VCaP (cell line): ENCODE measurements around the gene AKAP11.
A peak's percentile ranks its signal among the peaks of the same experiment; 100 is the strongest.

Experiments
- H3K27ac ChIP-seq: fragments of 450-650 bp; 2 replicates; pipeline ENCODE4 v1.5.1; 2017
- TF ChIP-seq, protein P1 (sequence below): fragments of 450-650 bp; conservative IDR thresholded peaks from 2 replicates; pipeline ENCODE4 v1.5.1; 2017; ENCODE audit warnings: mild to moderate bottlenecking, moderate library complexity

The AKAP11 gene

DNA sequence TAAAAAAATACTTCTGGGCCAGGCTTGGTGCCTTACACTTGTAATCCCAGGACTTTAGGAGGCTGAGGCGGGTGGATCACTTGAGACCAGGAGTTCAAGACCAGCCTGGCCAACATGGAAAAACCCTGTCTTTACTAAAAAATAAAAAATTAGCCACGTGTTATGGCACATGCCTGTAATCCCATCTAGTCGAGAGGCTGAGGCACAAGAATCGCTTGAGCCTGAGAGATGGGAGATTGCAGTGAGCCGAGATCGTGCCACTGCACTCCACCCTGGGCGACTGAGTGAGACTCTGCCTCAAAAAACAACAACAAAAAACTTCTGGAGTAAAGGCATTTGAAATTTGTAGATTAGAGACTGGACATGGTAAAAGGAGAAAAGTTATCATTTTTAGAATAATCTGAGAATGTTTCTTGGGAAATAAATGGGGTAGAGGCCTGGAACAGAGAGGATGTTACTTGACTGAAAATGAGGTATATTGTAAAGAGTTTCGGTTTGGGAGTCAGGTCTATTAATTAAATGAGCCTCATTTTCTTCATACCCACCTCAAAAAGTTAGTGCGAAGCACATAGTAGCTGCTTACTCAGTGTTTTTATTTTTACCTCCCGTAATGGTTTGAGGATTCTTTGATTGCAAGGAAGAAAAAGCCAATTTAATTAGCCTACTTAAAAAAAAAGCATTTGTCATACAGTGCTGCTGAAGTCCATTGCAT, 2.6 kb downstream of the AKAP11 start:
- H3K27ac ChIP-seq, result no peak overlapping the region

GRCh38 chr13:42275098-42275471, 3.1 kb downstream of the AKAP11 start:
- TF ChIP-seq, protein P1, sequence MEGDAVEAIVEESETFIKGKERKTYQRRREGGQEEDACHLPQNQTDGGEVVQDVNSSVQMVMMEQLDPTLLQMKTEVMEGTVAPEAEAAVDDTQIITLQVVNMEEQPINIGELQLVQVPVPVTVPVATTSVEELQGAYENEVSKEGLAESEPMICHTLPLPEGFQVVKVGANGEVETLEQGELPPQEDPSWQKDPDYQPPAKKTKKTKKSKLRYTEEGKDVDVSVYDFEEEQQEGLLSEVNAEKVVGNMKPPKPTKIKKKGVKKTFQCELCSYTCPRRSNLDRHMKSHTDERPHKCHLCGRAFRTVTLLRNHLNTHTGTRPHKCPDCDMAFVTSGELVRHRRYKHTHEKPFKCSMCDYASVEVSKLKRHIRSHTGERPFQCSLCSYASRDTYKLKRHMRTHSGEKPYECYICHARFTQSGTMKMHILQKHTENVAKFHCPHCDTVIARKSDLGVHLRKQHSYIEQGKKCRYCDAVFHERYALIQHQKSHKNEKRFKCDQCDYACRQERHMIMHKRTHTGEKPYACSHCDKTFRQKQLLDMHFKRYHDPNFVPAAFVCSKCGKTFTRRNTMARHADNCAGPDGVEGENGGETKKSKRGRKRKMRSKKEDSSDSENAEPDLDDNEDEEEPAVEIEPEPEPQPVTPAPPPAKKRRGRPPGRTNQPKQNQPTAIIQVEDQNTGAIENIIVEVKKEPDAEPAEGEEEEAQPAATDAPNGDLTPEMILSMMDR, result no peak
- H3K27ac ChIP-seq, result no peak overlapping the region

More for the DNA sequence above, 2.6 kb downstream of the AKAP11 start:
- TF ChIP-seq, protein P1, result no peak

GRCh38 chr13:42275506-42275905, 3.6 kb downstream of the AKAP11 start:
- TF ChIP-seq, protein P1, result no peak
- H3K27ac ChIP-seq, result no peak overlapping the region

DNA sequence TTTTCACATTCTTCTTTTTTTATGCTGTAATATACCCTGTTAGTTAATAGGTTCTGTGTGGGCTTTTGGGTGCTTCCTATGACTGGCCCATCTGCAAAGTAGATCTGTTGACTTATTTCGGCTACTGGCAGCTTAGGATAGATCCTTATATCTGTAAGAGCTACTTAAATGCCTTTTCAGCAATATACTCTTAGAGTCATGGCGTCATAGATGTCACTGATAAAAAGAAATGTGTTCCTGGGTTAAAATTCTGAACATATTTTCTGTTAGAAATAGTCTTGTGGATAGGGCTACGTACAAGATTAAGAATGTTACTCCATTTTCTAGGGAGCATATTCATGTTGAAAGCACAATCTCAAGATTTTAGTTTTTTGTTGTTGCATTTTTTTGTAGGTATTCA, 4.7 kb downstream of the AKAP11 start:
- no peak overlapping the region for H3K27ac ChIP-seq
- TF ChIP-seq, protein P1, result no peak

- no peak overlapping the region for H3K27ac ChIP-seq
- TF ChIP-seq, protein P1, result no peak
Observed at GRCh38 chr13:42277618-42278276, 5.8 kb downstream of the AKAP11 start.

DNA sequence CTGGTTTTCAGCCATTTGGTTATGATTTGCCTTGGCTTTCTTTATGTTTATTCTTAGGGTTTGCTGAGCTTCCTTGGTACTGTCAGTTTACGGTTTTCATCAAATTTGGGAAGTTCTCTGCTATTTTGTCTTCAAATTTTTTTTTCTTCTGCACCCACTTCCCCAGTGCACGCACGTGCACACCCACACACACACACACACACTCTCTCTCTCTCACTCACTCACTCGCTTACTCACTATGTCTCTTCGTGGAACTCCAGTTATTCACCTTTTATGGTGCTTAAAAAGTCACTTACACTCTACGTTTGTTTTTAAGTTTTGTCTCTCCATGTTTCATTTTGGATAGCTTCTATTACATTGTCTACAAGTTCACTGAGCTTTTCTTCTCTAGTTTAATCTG, 7.1 kb downstream of the AKAP11 start:
- H3K27ac ChIP-seq, result no peak overlapping the region
- TF ChIP-seq, protein P1, result no peak

DNA sequence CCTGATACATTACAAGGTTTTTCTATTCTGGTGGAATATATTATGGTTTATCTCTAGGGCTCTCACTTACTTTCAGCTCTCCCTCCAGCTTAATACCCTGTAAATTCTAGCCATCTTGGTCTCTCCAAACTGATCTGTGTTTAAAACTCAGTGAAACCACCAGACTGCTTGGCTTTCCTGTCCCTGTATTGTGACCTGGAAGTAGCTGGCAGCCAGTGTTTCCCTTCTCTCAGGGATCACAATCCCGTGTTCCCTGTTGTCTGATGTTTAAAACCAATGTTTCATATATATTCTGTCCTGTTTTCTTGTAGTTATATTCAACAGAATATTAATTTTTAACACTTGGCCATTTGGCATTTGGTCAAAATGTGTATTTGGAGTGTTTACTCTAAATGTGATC, 8.0 kb downstream of the AKAP11 start:
- TF ChIP-seq, protein P1, result no peak
- peak overlapping the region; percentile 11; the same call in 1 of the 2 replicates for H3K27ac ChIP-seq
